Muscle layer of duodenum (tissue), 2 donors: ENCODE results near the gene MT3.

Experiments
- H3K27ac ChIP-seq: one replicate; pipeline ENCODE4 v1.7.0; 2013; ENCODE audit warnings: mild to moderate bottlenecking, low read length
- H3K27me3 ChIP-seq: one replicate; pipeline ENCODE4 v1.7.0; 2013; ENCODE audit warnings: low read depth, mild to moderate bottlenecking, control low read depth, low read length
- H3K36me3 ChIP-seq, 2 donors: one replicate each; pipeline ENCODE4 v1.7.0; 2013; ENCODE audit warnings: low read length in 2 of 2, control low read depth in 1 of 2, mild to moderate bottlenecking in 1 of 2; ENCODE audit not compliant: insufficient read depth in 2 of 2, control insufficient read depth in 1 of 2
- H3K4me1 ChIP-seq, 2 donors: one replicate each; pipeline ENCODE4 v1.7.0; 2013; ENCODE audit warnings: low read length in 2 of 2, mild to moderate bottlenecking in 2 of 2, control low read depth in 1 of 2, moderate library complexity in 1 of 2; ENCODE audit not compliant: insufficient read depth in 2 of 2, control insufficient read depth in 1 of 2
- H3K4me3 ChIP-seq, 2 donors: one replicate each; pipeline ENCODE4 v1.7.0; 2013; ENCODE audit warnings: low read length in 2 of 2, low read depth in 1 of 2, mild to moderate bottlenecking in 1 of 2
- H3K9me3 ChIP-seq, 2 donors: one replicate each; pipeline ENCODE4 v1.7.0; 2013; ENCODE audit warnings: low read length in 2 of 2, control low read depth in 1 of 2, mild to moderate bottlenecking in 1 of 2; ENCODE audit not compliant: control insufficient read depth in 1 of 2
- donor health status: healthy.

Gene MT3

GRCh38 chr16:56633535-56633934, 44.2 kb downstream of the MT3 start:
- H3K27me3 ChIP-seq = peaks cover 24% of the 10 kb centered on the region
- no peaks in the 10 kb centered on the region for H3K9me3 ChIP-seq
- no peaks in the 10 kb centered on the region for H3K36me3 ChIP-seq
- no peak overlapping the region for H3K27ac ChIP-seq
- H3K4me1 ChIP-seq = peaks cover under 1 to 15% of the 10 kb centered on the region in 2 donors
- H3K4me3 ChIP-seq = peak overlapping the region; percentile 65 to 74

- H3K36me3 ChIP-seq = no peaks in the 10 kb centered on the region
- peak overlapping the region; percentile 13 to 44 for H3K4me3 ChIP-seq
- peaks cover 29% of the 10 kb centered on the region for H3K27me3 ChIP-seq
- peaks cover 4 to 19% of the 10 kb centered on the region in 2 donors for H3K4me1 ChIP-seq
- no peaks in the 10 kb centered on the region for H3K9me3 ChIP-seq
- no peak overlapping the region for H3K27ac ChIP-seq
These were observed 45.5 kb downstream of the MT3 start for GRCh38 chr16:56634715-56635440.

- H3K9me3 ChIP-seq = no peaks in the 10 kb centered on the region
- H3K4me1 ChIP-seq = peaks cover 4 to 19% of the 10 kb centered on the region in 2 donors
- H3K4me3 ChIP-seq = peak overlapping the region in 1 of 2 donors; percentile 44
- H3K27me3 ChIP-seq = peaks cover 29% of the 10 kb centered on the region
- H3K36me3 ChIP-seq = no peaks in the 10 kb centered on the region
- no peak overlapping the region for H3K27ac ChIP-seq
These were observed 46.2 kb downstream of the MT3 start for GRCh38 chr16:56635441-56635967.

- Histone ChIP-seq H3K27me3 (peaks cover 29% of the 10 kb centered on the region), H3K4me1 (peaks cover 4 to 19% of the 10 kb centered on the region in 2 donors), H3K27ac (no peak overlapping the region), H3K9me3 (no peaks in the 10 kb centered on the region), H3K4me3 (no peak overlapping the region), H3K36me3 (no peaks in the 10 kb centered on the region)
These were observed 47.5 kb downstream of the MT3 start for GRCh38 chr16:56636616-56637413.

GRCh38 chr16:56637814-56638750, 48.8 kb downstream of the MT3 start, which contains the start of gene MT1A:
Gene MT1A, plus strand, starts transcription at chr16:56638666. Its CDS starts 73 bp downstream, at chr16:56638739.
- Histone ChIP-seq H3K27ac (peak within 1 kb of the TSS; percentile 54), H3K4me1 (peaks cover 4 to 21% of the 10 kb centered on the region in 2 donors), H3K4me3 (peak within 1 kb of the TSS; percentile 53 to 57), H3K27me3 (peaks cover 26% of the 10 kb centered on the region), H3K36me3 (no peaks in the 10 kb centered on the region), H3K9me3 (no peaks in the 10 kb centered on the region)

- Histone ChIP-seq H3K27ac (peak overlapping the region; percentile 54), H3K27me3 (peaks cover 26% of the 10 kb centered on the region), H3K4me3 (peak overlapping the region in 1 of 2 donors; percentile 37)
These were observed 49.7 kb downstream of the MT3 start for GRCh38 chr16:56639045-56639444.

GRCh38 chr16:56640076-56640475, 50.7 kb downstream of the MT3 start:
- H3K27me3 ChIP-seq = peaks cover 17% of the 10 kb centered on the region
- peaks cover 9 to 27% of the 10 kb centered on the region in 2 donors for H3K4me1 ChIP-seq
- H3K27ac ChIP-seq = no peak overlapping the region

More at GRCh38 chr16:56639045-56639444, 49.7 kb downstream of the MT3 start:
- Histone ChIP-seq H3K9me3 (no peaks in the 10 kb centered on the region), H3K36me3 (no peaks in the 10 kb centered on the region), H3K4me1 (peaks cover 9 to 30% of the 10 kb centered on the region in 2 donors)

More at GRCh38 chr16:56640076-56640475, 50.7 kb downstream of the MT3 start:
- no peaks in the 10 kb centered on the region for H3K9me3 ChIP-seq
- H3K4me3 ChIP-seq = no peak overlapping the region
- no peaks in the 10 kb centered on the region for H3K36me3 ChIP-seq
